ENCODE measurements around the gene DYSF. TPM values are rescaled to one million over a fixed set of nuclear protein-coding genes. Genes with fewer than 3 reads are reported as not detected.

Gene DYSF
- total RNA-seq, 1 experiment from 2014 or later = 0.31 TPM

- Histone ChIP-seq H3K27me3 (ENCODE audit: control insufficient read depth, insufficient read depth, low read length) (no peaks in the 10 kb centered on the region), H3K4me1 (ENCODE audit: control insufficient read depth, insufficient read depth, low read length) (no peaks in the 10 kb centered on the region), H3K27ac (ENCODE audit: low read length) (no peak overlapping the region), H3K36me3 (ENCODE audit: control insufficient read depth, insufficient read depth, low read length) (no peaks in the 10 kb centered on the region), H3K4me3 (ENCODE audit: low read depth in 2 of 2, low read length in 2 of 2) (no peak overlapping the region), H3K9me3 (ENCODE audit: control insufficient read depth, insufficient read depth, low read depth, low read length) (no peaks in the 10 kb centered on the region)
- no TSS peak for BruUV-seq (replicated peaks)
- CTCF ChIA-PET = no interaction called here
- no peak for TF ChIP-seq CTCF (IDR thresholded peaks at IDR 0.05)
- no peak for TF ChIP-seq SIN3A (IDR thresholded peaks at IDR 0.05; ENCODE audit: borderline replicate concordance, insufficient read depth, low read depth, low read length)
- TF ChIP-seq REST (IDR thresholded peaks at IDR 0.05; ENCODE audit: insufficient read depth in 1 of 2, low read depth in 2 of 2, low read length in 1 of 2) = no peak
- TF ChIP-seq TCF7L2 (IDR thresholded peaks at IDR 0.05; ENCODE audit: low read depth, low read length) = no peak
- no peak for TF ChIP-seq POLR2AphosphoS5 (IDR thresholded peaks at IDR 0.05; ENCODE audit: low read depth, low read length)
- POLR2A ChIA-PET = no interaction called here
- ATAC-seq = no peak
- intact Hi-C loops (cut with micrococcal nuclease; ENCODE audit: unreplicated experiment) = no loop called here
- no peak for DNase-seq (ENCODE audit: low read depth, low spot score)
- in situ Hi-C loops (cut with HindIII; ENCODE audit: low pct_unique_long_range_greater_than_20kb, low sequenced_read_pairs) = no loop called here
These were observed 6.9 kb upstream of the DYSF start for GRCh38 chr2:71446505-71446904.

GRCh38 chr2:71449343-71449742 is 4.0 kb upstream of the DYSF start:
- Histone ChIP-seq H3K4me3 (ENCODE audit: low read depth in 2 of 2, low read length in 2 of 2) (no peak overlapping the region), H3K9me3 (ENCODE audit: control insufficient read depth, insufficient read depth, low read depth, low read length) (no peaks in the 10 kb centered on the region), H3K27ac (ENCODE audit: low read length) (no peak overlapping the region), H3K27me3 (ENCODE audit: control insufficient read depth, insufficient read depth, low read length) (no peaks in the 10 kb centered on the region; the same call in 1 of the 2 replicates), H3K36me3 (ENCODE audit: control insufficient read depth, insufficient read depth, low read length) (no peaks in the 10 kb centered on the region), H3K4me1 (ENCODE audit: control insufficient read depth, insufficient read depth, low read length) (no peaks in the 10 kb centered on the region; the same call in 1 of the 2 replicates)
- in situ Hi-C loops (cut with HindIII; ENCODE audit: low pct_unique_long_range_greater_than_20kb, low sequenced_read_pairs) = no loop called here
- DNase-seq (ENCODE audit: low read depth, low spot score) (no peak), ATAC-seq (no peak)
- TF ChIP-seq POLR2AphosphoS5 (IDR thresholded peaks at IDR 0.05; ENCODE audit: low read depth, low read length) = no peak
- TF ChIP-seq REST (IDR thresholded peaks at IDR 0.05; ENCODE audit: insufficient read depth in 1 of 2, low read depth in 2 of 2, low read length in 1 of 2) = no peak
- no peak for TF ChIP-seq CTCF (IDR thresholded peaks at IDR 0.05)
- TF ChIP-seq TCF7L2 (IDR thresholded peaks at IDR 0.05; ENCODE audit: low read depth, low read length) = no peak
- TF ChIP-seq SIN3A (IDR thresholded peaks at IDR 0.05; ENCODE audit: borderline replicate concordance, insufficient read depth, low read depth, low read length) = no peak
- POLR2A ChIA-PET = no interaction called here
- BruUV-seq (replicated peaks) = no TSS peak
- intact Hi-C loops (cut with micrococcal nuclease; ENCODE audit: unreplicated experiment) = no loop called here
- CTCF ChIA-PET = no interaction called here
